Inflammatory macrophage treated with lipopolysaccharide for 1 hour (primary cell): Measurements from ENCODE around the gene TMEM170B.
A peak's percentile ranks its signal among the peaks of the same experiment; 100 is the strongest.
"Not testable (repeated sequence)": the region's sequence is repeated elsewhere in the genome, so short reads cannot be mapped to it uniquely, and the experiment has no call there.

Experiments used
- DNase-seq, 2 donors: peaks; one replicate each; pipeline ENCODE4 v3.0.0-alpha.2; 2020 to 2022

The TMEM170B gene

GRCh38 chr6:11528996-11529395 is 8.6 kb upstream of the TMEM170B start:
- no peak for DNase-seq

GRCh38 chr6:11532097-11532496 is 5.5 kb upstream of the TMEM170B start:
- DNase-seq: no peak

- DNase-seq: no peak
Measured at GRCh38 chr6:11534561-11534960, 3.0 kb upstream of the TMEM170B start.

GRCh38 chr6:11535801-11536230 is 1.7 kb upstream of the TMEM170B start:
- DNase-seq: peak in 1 of 2 donors; percentile 44

- DNase-seq: no peak
Measured at GRCh38 chr6:11536795-11537194, 754 bp upstream of the TMEM170B start.

DNA sequence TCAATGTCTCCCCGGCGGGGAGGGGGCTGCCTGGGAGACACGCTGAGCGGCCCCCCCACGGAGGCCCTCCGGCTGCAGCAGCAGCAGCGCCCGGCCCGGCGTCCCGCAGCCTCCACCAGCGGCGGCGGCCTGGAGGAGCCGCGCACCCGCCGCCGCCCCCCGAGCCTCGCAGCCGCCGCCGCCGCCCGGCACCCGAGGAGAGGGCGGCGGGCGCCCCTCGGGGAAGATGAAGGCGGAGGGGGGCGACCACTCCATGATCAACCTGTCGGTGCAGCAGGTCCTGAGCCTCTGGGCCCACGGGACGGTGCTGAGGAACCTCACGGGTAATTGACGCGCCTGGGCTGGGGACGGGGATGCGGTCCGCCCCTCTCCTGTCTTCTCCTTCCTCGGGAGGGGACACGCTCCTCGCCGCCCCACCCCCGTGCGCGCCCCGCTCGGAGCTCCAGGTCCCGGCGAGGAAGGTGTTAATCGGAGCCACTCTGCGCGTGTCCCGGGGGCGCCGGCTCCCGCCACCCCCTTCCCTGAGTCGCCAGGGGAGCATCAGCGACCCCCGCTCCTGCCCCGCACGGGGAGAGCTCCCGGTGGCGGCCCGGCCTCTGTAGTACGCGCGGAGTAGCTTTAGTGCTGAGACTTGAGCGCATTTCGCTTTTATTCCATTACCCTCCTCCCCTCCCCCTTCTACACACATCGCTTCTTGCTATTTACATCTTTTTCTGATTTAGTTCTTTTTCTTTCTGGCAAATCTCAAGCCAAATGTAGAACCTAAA is 686 bp downstream of the TMEM170B start:
- no peak for DNase-seq

DNA sequence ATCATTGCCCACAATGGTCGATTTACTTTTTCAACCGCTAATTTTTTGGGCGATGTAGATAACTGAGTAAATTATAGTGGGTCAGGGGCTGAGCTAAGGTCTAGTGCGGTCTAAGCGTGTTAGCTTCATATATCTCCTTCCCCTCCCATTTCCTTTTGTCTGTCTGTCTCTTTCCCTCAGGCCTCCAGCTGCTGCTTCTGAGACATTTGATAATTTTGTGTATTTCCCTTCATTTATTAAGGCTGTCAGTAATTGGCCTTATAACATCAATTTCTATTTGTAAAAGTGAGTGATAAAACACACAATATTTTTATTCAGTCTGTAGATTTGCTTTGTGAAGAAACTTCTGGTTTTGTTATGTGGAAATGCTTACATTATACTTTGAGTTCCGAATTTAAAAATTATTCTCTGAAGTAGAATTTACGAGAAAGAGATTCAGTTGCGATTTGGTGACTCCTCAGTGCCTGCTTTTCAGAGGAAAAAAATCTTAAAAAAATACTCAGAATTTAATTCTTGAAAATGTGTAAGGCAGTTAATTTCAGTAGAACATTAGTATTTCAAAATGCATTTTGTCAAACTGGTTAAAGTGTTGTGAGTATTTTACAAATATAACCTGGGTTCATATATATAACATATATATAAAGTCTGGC is 1.4 kb downstream of the TMEM170B start:
- no peak for DNase-seq

- DNase-seq: peak in 1 of 2 donors; percentile 40
Measured at GRCh38 chr6:11542863-11543262, 5.3 kb downstream of the TMEM170B start.

- no peak for DNase-seq
Measured at GRCh38 chr6:11543919-11544518, 6.5 kb downstream of the TMEM170B start.

- peak in 1 of 2 donors; percentile 73 for DNase-seq
Measured at GRCh38 chr6:11547846-11548245, 10.3 kb downstream of the TMEM170B start.

DNA sequence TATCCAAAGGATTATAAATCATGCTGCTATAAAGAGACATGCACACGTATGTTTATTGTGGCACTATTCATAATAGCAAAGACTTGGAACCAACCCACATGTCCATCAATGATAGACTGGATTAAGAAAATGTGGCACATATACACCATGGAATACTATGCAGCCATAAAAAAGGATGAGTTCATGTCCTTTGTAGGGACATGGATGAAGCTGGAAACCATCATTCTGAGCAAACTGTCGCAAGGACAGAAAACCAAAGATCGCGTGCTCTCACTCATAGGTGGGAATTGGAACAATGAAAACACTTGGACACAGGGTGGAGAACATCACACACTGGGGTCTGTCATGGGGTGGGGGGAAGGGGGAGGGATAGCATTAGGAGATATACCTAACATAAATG is 11.0 kb downstream of the TMEM170B start:
- DNase-seq: not testable (repeated sequence)

- DNase-seq: no peak
Measured at GRCh38 chr6:11551053-11551452, 13.5 kb downstream of the TMEM170B start.

DNA sequence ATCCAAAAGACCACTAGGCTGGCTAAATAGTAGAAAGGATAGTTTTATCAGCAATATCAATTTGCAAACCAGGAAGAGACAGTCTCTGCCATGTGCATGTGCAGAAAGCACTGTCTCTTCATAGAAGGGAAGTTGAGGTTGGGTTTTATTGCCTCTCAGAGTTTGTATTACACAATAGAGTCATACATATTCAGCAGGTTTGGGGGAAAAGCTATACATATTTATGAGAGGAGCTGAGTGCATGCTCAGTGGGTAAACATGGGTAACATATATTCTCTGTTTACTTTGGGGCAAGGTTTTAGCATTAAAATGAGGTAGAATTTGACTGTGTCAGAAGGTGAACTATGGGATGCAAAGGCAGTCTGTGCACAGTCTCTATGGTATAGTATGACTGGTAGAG is 14.9 kb downstream of the TMEM170B start:
- DNase-seq: peak; percentile 59 to 66

DNA sequence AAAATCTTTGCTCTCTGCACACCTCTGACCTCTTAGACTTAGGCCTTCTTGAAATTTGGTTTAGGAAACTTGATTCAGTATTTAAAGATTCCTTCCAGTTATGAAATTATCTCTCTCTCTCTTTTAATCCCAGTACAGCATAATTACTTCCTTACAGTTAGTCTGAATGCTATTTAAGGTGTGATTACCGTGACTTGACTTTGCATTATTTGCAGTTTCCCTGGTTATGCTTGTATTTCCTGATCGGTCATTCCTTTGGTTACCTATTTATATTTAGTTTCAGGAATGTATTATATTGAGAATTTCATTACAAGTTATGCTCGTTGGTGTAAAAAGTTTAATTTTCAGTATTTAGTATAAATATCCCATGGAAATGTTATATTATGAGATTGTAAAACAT is 16.3 kb downstream of the TMEM170B start:
- no peak for DNase-seq

DNA sequence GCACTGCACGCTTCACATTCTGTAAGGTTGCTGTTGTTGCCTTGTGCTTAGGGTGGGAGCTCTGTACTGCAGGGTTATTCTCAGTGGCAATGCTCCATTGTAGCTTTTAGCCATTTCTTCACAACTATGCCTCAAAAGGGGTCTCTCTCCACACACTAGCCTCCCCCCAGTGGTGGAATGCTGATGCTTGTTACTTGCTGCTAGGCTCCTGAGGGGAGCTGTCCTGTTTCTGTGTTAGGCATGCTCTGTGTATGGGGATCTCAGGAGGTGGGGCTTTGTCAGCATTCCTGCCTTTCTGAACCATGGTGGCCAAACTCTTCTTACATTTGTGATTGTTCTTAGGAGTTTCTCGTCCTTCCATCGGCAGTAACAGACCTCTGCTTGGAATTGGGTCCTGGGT is 18.8 kb downstream of the TMEM170B start:
- DNase-seq: no peak

GRCh38 chr6:11563793-11564192 is 26.2 kb downstream of the TMEM170B start:
- no peak for DNase-seq

DNA sequence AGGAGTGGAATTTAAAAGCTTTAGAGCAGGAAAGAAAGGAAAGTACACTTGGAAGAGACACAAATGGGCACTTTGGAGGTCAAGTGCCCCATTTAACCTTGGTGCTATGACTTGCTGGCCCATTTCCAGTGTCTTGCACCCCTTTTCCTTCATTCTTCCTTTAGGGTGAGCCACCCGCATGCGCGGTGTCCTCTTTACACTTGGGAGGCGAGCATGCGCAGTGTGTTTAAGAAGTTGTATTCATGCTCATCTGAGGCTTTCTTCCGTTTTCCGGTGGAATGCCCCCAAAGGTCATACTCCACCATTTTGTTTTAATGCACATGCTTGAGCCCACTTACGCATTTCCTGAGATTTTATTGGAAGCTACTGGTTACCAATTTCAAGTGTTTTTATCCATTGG is 29.1 kb downstream of the TMEM170B start:
- DNase-seq: no peak

DNA sequence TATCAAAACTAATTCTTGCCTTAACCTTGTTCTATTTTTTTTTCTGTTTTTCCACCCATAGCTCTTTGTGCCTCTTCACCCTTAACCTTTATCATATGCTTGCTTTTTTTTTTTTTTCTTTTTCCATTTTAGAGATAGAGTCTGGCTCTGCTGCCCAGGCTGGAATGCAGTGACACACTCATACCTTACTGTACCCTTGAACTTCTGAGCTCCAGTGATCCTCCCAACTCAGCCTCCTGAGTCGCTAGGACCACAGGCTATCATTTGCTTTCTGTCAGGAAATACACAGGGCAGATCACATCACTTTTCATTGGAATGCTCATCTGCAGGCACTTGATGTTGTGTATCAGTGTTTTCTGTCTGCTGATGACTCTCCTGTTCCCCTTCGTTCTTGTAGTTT is 33.5 kb downstream of the TMEM170B start:
- DNase-seq: no peak

DNA sequence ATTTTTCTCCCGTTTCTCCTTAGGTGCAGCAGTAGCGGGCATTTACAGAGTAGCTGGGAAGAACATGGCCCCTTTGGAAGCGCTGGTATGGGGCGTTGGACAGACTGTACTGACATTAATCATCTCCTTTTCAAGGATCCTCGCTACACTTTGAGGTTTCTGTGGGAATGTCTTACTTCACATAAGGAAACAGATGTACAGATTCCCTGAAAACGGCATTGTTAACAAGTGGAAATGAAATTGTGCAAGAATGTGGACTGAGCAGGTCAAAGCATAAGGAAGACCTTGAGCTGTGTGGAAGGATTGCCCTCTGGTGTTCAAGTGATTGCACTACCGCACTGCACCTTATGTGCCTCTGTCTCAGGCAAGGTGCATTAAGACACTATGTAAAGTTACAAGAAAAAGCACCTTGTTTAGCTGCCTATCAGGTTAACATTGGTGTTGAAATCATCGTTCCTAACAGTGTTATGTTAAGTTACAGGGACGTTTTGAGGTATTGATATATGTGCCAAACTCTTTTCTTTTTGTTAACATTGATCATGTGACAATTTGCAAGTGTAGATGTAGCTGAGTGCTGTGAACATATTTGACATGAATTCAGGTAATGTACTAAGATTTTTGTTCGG is 38.0 kb downstream of the TMEM170B start:
- DNase-seq: peak; percentile 73 to 88

DNA sequence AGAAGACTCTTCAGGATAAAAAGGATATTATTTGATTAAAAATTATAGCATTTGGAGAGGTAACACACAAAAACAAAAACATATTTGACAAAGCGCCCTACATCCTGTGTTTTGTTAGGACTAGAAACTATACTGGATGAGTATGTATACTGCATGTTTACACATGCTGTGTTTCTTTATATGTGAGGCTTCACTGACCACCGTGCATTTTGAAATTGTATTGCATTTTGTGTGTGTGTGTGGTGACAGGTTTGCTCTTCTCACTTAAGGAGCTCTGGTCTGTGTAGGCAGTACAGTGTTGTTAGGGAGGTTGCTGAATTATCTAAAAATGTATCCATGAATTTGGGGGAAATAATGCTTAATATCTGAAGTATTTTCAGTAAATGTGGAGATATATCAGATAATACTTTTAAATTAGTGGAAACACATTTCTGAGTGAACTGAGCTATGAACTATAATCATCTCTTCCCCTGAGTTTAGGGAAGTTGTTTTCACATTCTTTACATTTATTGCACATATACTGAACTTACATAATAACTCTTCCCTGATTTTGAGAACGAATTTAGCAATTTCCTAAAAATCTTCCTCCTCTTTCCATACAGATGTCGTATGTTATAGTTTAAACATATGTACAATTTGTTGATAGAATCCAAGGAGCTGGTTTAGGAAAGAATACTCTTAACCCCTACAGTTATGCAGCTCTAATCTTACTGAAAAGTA is 43.3 kb downstream of the TMEM170B start:
- DNase-seq: peak; percentile 49 to 66

DNA sequence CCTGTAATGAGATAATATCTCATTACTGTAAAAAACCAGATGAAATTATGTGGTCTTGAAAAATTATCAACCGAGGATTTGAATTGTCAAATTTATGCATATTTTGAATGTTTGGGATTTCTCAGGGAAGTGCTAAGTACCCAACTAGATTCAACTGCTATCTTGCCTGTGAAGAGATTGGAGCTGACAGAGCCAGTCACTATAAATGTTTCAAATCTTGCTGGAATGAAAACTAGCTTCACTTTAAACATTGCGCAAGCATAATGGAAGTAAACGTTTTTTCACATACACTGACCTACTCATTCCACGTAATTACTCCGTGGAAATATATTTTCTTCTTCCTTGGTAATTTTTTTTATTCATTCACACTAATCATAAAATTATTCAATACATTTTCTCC is 46.7 kb downstream of the TMEM170B start:
- DNase-seq: no peak

DNA sequence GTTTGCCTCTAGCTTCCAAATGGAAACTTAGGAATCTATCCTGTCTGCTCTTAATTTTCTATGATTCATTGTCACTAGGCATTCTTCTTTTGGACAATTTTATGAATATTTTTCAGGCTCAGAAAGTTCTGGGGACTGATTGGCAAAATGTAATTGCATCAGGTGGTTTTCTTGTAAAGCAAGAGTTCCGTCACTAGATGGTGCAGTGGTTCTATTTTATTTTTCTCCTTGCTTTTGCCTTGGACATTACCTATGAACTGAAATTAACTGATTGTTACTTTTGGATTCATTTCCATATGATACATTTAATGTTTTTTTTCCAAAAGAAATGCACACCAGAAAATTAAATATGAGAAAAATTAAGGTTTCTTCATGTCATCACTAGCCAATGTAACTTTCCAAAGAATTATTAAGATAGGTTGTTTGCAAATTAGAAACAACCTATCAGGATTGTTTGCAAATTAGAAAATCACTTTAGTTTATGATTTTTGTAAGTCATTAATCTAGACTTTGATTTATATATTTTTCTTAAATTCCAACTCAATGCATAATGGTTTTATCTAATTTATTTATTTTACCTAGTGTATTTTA is 48.0 kb downstream of the TMEM170B start:
- DNase-seq: peak; percentile 44 to 83

DNA sequence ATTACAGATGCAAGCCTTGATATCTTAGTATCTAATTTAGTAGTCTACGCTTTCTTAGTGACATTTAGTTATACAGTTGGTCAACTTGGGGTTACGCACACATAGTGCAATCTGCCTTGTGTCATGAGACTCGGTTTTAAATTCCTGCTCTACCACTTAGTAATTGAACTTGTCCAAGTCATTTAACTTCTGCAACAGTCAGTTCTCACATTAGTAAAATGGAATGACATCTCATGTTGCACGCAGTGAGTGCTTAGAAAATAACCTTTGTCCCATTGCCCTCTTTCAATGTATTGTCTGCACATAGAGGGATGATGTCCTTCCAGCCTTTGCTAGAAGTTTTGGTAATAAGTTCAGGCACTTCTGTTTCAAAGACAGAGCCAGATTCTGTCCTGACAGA is 48.6 kb downstream of the TMEM170B start:
- DNase-seq: no peak
